Suprapubic skin (tissue), 4 donors: ENCODE measurements around the gene LPAR5. TPM values are rescaled to one million over a fixed set of nuclear protein-coding genes. Genes with fewer than 3 reads are reported as not detected.

Source experiments
- DNase-seq, 2 donors: peaks; one replicate each; pipeline ENCODE4 v3.0.0-alpha.2; 2019; ENCODE audit warnings: low spot score in 2 of 2
- H3K27ac ChIP-seq: fragments of 200-600 bp; sonication (generic); one replicate; pipeline ENCODE4 v1.5.1; 2019
- H3K27me3 ChIP-seq: fragments of 200-600 bp; sonication (generic); one replicate; pipeline ENCODE4 v1.5.1; 2019
- H3K36me3 ChIP-seq: fragments of 200-600 bp; sonication (generic); one replicate; pipeline ENCODE4 v1.5.1; 2019
- H3K4me1 ChIP-seq: fragments of 200-600 bp; sonication (generic); one replicate; pipeline ENCODE4 v1.5.1; 2019
- H3K4me3 ChIP-seq: fragments of 200-600 bp; sonication (generic); one replicate; pipeline ENCODE4 v1.5.1; 2019; ENCODE audit warnings: mild to moderate bottlenecking
- H3K9me3 ChIP-seq: fragments of 200-600 bp; sonication (generic); one replicate; pipeline ENCODE4 v1.5.1; 2019
- EP300 ChIP-seq: sonication (generic); formaldehyde crosslinking; IDR thresholded peaks from one replicate; pipeline ENCODE4 v1.6.1; 2017; ENCODE audit warnings: antibody characterized with exemption
- POLR2A ChIP-seq, 2 donors: fragments of 450-650 bp; IDR thresholded peaks; one replicate each; pipeline ENCODE4 v1.6.1; 2017; ENCODE audit warnings: antibody characterized with exemption in 2 of 2, mild to moderate bottlenecking in 2 of 2, moderate library complexity in 2 of 2
- POLR2AphosphoS5 ChIP-seq, 3 donors: sonication (generic); formaldehyde crosslinking; IDR thresholded peaks; one replicate each; pipeline ENCODE4 v1.6.1; 2017; ENCODE audit warnings: antibody characterized with exemption in 3 of 3
- WGBS: methylation state at CpG from one replicate; pipeline ENCODE4 v1.1.5; 2018; 5-methylcytosine and 5-hydroxymethylcytosine counted together
- total RNA-seq, 4 donors: library from RNA; depleted of rRNA; stranded (reverse); fragments of >200 nt; gene quantifications; one replicate each; pipeline ENCODE4 v1.1.0, GENCODE V29; 2016
- TF ChIP-seq, protein P1 (sequence below), 2 donors: fragments of 200-600 bp in 1 of 2; fragments of 450-650 bp in 1 of 2; sonication (generic) in 1 of 2; IDR thresholded peaks; one replicate each; pipeline ENCODE4 v1.5.1; 2016 to 2019; ENCODE audit warnings: antibody characterized with exemption in 2 of 2, mild to moderate bottlenecking in 1 of 2, moderate library complexity in 1 of 2

LPAR5 gene
- total RNA-seq, 4 donors from 2014 or later, result 5.8 to 15.0 (median 8.8) TPM

DNA sequence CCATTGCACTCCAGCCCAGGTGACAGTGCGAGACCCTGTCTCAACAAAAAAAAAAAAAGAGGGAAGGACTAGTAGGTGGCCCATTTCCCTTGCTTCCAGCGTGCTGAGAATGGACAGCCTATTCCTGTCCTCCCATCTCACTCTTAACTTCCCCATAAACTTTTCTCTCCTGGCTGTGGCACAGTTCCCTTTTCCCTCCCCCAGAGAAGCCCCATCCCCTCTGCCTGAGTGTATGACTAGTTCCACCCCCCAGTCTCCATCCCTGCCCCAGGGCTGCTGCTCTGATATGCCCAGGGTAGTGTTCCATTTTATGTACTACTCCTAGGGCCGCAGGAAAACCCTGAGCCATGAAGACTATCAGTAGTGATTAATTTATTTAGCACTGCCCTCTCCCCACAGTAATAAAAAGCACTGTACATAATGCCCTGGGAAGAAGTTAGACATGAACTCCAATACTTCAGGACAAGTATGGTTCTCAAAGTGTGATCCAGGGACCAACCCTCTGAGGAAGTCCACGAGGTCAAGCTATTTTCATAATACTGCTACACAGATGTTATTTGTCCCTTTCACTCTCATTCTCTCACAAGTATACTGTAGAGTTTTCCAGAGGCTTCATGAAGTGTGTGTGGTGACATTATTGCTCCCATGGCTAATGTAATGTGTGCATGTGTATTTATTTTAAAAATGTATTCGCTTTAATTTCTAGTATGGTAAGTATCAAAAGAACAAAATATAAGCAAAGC is 17.1 kb downstream of the LPAR5 start:
- 87% methylated on average over 5 of the region's 5 CpGs for WGBS
- TF ChIP-seq POLR2A (IDR thresholded peaks at IDR 0.05) (no peak), POLR2AphosphoS5 (IDR thresholded peaks at IDR 0.05) (no peak)
- Histone ChIP-seq H3K27me3 (peaks cover 10% of the 10 kb centered on the region), H3K4me1 (peaks cover 22% of the 10 kb centered on the region), H3K36me3 (peaks cover 15% of the 10 kb centered on the region), H3K4me3 (no peak overlapping the region), H3K9me3 (no peaks in the 10 kb centered on the region), H3K27ac (no peak overlapping the region)
- no peak for DNase-seq

DNA sequence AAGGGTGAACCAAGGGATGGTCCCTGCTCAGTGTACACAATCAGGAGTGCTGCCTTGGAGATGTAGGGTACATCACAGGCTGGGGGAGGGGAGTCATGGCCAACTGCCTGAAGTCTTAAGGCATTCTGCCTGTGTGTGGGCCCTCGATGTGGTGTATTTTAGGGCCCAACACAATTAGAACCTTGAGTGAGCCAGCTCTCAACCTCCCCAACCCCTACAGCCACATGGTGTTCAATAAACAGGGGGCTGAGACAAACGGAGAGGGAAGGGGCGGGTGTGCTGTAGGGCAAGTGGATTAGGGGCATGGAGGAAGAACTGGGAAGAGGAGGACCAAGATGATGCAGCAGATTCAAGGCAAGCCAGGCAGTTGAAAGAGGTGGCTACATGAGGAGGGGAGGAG is 20.0 kb downstream of the LPAR5 start:
- Histone ChIP-seq H3K27me3 (peaks cover 10% of the 10 kb centered on the region), H3K4me1 (peaks cover 44% of the 10 kb centered on the region), H3K9me3 (no peaks in the 10 kb centered on the region), H3K4me3 (no peak overlapping the region), H3K27ac (no peak overlapping the region), H3K36me3 (peaks cover 14% of the 10 kb centered on the region)
- no peak for DNase-seq
- TF ChIP-seq, protein P1, sequence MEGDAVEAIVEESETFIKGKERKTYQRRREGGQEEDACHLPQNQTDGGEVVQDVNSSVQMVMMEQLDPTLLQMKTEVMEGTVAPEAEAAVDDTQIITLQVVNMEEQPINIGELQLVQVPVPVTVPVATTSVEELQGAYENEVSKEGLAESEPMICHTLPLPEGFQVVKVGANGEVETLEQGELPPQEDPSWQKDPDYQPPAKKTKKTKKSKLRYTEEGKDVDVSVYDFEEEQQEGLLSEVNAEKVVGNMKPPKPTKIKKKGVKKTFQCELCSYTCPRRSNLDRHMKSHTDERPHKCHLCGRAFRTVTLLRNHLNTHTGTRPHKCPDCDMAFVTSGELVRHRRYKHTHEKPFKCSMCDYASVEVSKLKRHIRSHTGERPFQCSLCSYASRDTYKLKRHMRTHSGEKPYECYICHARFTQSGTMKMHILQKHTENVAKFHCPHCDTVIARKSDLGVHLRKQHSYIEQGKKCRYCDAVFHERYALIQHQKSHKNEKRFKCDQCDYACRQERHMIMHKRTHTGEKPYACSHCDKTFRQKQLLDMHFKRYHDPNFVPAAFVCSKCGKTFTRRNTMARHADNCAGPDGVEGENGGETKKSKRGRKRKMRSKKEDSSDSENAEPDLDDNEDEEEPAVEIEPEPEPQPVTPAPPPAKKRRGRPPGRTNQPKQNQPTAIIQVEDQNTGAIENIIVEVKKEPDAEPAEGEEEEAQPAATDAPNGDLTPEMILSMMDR (IDR thresholded peaks at IDR 0.05), result no peak
- TF ChIP-seq POLR2A (IDR thresholded peaks at IDR 0.05) (no peak), POLR2AphosphoS5 (IDR thresholded peaks at IDR 0.05) (no peak), EP300 (no peak)
- WGBS, result 53% methylated on average over 3 of the region's 3 CpGs

DNA sequence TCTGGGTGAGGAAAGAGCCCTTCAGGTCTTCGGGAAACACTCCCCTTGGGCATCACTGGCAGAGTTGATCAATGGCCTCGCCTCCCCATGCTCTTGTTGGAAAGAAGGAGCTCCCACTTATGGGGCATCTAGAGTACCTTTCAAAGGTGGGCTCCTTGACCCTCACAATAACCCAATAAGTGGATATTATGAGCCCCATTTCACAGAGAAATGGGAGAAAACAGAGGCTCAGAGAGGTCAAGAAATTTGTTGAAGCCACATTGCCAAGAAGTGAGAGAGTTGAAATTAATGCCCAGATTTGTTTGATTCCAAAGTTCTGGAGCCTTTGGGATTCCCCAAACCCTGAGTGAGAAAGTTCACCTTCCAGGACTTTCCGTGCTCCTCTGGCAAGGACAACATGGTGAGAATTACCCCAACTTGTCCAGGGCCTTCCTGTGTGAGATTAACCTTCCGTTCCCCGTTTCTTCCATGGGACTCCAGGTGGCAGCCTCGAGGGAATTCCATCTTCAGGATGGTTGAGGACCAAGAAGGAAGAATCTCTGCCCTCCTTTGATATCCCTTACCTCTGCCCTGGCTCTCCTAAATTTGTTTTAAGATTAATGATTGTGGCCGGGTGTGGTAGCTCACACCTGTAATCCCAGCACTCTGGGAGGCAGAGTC is 21.1 kb downstream of the LPAR5 start:
- Histone ChIP-seq H3K27me3 (peaks cover 2% of the 10 kb centered on the region), H3K27ac (peak overlapping the region; percentile 92), H3K4me1 (peaks cover 41% of the 10 kb centered on the region), H3K36me3 (peaks cover 3% of the 10 kb centered on the region), H3K4me3 (no peak overlapping the region), H3K9me3 (no peaks in the 10 kb centered on the region)
- WGBS, result 53% methylated on average over 7 of the region's 7 CpGs
- TF ChIP-seq, protein P1 (IDR thresholded peaks at IDR 0.05), result no peak
- no peak for TF ChIP-seq EP300
- no peak for TF ChIP-seq POLR2AphosphoS5 (IDR thresholded peaks at IDR 0.05)
- no peak for DNase-seq

DNA sequence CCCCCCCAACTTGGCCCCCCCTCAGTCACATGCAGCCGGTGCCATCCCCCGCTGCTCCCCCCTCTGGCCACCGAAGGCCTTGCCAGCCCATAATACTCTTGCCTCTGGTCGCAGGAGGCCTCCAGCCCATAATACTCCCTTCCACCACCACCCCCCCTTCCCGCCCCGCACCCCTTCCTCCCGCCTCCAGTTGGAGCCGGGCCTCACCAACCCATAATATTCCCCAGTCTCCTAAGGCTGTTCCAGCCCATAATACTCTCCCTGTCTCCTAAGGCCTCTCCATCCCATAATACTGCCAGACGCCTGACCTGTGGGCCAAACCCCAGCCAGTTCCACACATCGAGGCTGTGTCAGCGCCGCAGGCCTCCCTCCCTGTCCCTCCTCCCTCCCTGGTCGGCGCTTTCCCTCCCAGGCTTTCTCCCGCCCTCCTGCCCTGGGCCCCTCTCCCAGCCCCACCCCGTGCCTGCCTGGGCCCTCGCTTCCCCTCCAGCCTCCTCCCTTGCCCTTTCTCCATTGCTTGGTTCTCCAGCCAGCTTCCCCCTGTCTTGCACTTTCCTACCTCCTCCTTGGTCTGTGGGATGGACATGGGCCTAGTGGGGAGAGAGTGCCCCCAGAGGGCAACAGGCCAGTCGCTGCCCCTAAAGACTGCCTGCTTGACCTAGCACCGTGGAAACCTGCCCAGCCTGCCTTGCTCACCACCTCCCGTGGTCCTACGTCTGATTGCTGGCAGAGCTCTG is 21.8 kb downstream of the LPAR5 start:
- peak overlapping the region; percentile 21 for H3K4me3 ChIP-seq
- WGBS, result 3% methylated on average over 19 of the region's 21 CpGs
- peak; percentile 95 for DNase-seq
- no peaks in the 10 kb centered on the region for H3K36me3 ChIP-seq
- H3K27ac ChIP-seq, result peak overlapping the region; percentile 92
- no peaks in the 10 kb centered on the region for H3K9me3 ChIP-seq
- H3K4me1 ChIP-seq, result peaks cover 41% of the 10 kb centered on the region
- no peaks in the 10 kb centered on the region for H3K27me3 ChIP-seq
- TF ChIP-seq, protein P1 (IDR thresholded peaks at IDR 0.05), result no peak
- TF ChIP-seq POLR2AphosphoS5 (IDR thresholded peaks at IDR 0.05), result peak in 2 of 3 donors; percentile 38 to 76

DNA sequence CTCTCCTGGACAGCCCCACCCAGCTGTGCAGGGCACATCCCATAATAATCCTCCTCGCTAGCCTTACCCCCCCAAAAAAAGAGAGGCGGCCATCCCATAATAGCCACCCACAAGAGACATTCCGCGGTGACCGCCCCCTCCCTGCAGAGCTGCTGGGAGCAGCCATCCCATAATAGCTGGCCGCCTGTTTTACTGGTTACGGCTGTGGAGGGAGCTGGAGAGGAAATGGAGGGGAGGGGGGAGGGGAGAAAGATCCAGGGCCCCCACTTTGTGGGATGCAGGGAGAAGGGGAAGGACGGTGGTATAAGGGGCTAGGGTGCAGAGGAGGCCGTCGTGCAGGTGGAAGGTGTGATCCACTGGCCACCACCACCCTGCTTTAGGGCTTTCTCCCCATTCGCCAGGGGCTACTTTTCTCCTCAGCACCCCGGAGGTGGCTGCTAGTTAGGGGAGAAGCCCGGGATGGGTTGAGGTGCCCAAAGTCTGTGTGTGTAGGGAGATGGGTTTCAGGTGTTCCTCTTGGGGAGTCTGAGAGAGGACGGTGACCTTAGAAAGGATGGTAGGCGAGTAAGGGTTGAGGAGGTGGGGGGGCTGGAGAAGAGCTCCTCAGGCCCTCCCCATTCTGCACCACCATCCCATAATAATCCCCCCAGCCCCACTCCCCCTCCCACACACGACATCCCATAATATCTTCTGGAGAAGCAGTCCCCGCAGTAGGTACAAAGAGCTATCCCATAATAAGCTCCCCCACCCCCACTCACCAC is 22.6 kb downstream of the LPAR5 start:
- WGBS, result 0% methylated on average over 17 of the region's 17 CpGs
- peak in 1 of 2 donors; percentile 81 for DNase-seq
- peaks cover 46% of the 10 kb centered on the region for H3K4me1 ChIP-seq
- no peaks in the 10 kb centered on the region for H3K27me3 ChIP-seq
- H3K9me3 ChIP-seq, result no peaks in the 10 kb centered on the region
- peak overlapping the region; percentile 92 for H3K27ac ChIP-seq
- no peaks in the 10 kb centered on the region for H3K36me3 ChIP-seq
- TF ChIP-seq POLR2AphosphoS5 (IDR thresholded peaks at IDR 0.05) (no peak), EP300 (no peak), POLR2A (IDR thresholded peaks at IDR 0.05) (no peak)
- TF ChIP-seq, protein P1 (IDR thresholded peaks at IDR 0.05), result no peak
- H3K4me3 ChIP-seq, result peak overlapping the region; percentile 21
